ENCODE results near the gene SH2D7.

The SH2D7 gene

DNA sequence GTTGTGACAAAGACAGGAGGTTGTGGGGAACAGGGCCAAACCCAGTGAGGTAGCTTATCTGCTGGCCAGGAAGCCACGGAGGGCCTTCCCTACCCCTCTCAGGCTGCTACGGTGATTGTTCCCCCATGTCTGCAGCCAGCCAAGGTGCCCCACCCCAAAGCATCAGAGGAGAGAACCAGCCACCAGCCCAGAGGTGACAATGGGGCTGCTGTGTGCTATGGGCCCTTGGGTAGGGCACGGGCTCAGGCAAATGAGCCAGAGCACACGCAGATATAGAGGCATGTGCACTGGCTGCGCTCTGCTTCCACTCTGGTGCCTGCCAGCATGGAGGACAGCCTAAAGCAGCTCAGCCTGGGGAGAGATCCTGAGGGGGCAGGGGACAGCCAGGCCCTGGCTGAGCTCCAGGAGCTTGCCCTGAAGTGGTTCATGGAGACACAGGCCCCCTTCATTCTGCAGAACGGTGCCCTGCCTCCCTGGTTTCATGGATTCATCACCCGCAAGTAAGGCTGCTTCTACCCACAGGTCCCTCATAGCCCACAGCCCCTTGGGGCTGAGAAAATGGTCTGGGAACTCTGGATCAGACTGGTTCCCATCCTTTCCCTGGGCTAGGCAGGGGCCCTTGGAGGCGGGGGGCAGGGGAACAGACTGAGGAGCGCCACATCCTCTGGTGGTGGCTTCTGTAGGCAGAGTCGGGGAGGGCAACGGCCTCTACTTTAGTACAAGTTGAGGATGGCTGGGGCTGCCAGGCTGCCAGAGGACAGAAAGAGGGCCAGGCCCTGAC, at the start of gene SH2D7:
Gene SH2D7, plus strand, starts transcription at position 301 of the 781 bp plus-strand sequence. Its CDS starts 24 bp downstream, at position 325.
- Histone ChIP-seq H3K4me3 (no peak within 1 kb of the TSS), H3K27ac (peak within 1 kb of the TSS in 1 of 2 donors; percentile 5)
- DNase-seq (ENCODE audit: low spot score), result no peak
- TF ChIP-seq, protein P1, sequence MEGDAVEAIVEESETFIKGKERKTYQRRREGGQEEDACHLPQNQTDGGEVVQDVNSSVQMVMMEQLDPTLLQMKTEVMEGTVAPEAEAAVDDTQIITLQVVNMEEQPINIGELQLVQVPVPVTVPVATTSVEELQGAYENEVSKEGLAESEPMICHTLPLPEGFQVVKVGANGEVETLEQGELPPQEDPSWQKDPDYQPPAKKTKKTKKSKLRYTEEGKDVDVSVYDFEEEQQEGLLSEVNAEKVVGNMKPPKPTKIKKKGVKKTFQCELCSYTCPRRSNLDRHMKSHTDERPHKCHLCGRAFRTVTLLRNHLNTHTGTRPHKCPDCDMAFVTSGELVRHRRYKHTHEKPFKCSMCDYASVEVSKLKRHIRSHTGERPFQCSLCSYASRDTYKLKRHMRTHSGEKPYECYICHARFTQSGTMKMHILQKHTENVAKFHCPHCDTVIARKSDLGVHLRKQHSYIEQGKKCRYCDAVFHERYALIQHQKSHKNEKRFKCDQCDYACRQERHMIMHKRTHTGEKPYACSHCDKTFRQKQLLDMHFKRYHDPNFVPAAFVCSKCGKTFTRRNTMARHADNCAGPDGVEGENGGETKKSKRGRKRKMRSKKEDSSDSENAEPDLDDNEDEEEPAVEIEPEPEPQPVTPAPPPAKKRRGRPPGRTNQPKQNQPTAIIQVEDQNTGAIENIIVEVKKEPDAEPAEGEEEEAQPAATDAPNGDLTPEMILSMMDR (IDR thresholded peaks at IDR 0.05), result no peak

DNA sequence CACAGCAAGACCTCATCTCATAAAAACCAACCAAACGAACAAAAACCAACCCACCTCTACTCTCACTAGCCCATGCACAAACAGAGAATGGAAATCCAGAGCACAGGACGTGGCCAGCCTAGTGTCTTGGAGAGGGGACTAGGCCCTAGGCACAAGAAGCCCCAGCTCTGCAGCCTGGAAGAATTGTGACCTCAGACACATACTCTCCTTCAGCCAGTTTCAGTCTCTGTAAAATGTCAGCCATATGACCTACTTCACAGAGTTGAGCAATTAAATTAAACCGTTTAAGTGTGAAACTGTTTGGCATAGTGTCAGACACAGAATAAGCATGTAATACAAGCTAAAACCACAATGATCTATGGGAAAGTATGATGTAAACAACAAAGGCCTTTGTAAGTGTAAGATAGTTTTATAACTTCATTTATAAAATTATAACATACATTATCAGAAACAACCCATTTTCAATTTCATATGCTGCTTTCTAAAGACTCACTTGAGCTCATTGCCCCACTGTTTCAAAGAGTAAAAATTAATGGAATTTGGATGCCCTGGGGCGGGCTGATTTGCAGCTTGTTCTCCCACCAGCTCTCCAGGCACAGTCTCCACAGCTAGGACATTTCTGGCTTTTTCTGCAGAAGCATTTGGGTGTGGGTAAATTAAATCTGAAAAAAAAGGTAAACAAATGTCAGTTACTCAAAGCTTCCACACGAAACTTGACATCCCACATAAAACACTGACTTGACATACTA, 47.8 kb upstream of the SH2D7 start:
- DNase-seq (ENCODE audit: low spot score), result no peak
- no peak overlapping the region for H3K4me3 ChIP-seq
- H3K27ac ChIP-seq, result no peak overlapping the region
- TF ChIP-seq, protein P1 (IDR thresholded peaks at IDR 0.05), result no peak

DNA sequence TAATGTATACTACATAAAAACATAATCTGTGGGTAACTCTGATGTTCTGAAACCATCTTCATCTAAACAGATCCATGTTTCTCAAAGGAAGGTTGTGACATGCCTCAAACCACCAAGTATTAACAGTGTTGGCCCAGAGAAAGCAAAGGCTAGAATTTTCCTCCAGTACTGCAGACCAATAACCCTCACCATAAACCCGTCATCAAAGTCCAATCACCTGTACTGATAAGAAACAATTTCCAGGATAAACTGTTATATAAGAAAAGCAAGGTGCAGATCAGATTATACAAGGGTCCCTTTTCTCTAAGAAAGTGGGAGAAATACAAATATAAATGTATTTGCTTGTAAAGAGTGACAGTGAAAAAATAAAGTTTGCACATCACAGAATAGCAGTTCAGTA, 47.2 kb upstream of the SH2D7 start:
- TF ChIP-seq, protein P1 (IDR thresholded peaks at IDR 0.05), result no peak
- no peak for DNase-seq (ENCODE audit: low spot score)
- no peak overlapping the region for H3K27ac ChIP-seq
- H3K4me3 ChIP-seq, result no peak overlapping the region

DNA sequence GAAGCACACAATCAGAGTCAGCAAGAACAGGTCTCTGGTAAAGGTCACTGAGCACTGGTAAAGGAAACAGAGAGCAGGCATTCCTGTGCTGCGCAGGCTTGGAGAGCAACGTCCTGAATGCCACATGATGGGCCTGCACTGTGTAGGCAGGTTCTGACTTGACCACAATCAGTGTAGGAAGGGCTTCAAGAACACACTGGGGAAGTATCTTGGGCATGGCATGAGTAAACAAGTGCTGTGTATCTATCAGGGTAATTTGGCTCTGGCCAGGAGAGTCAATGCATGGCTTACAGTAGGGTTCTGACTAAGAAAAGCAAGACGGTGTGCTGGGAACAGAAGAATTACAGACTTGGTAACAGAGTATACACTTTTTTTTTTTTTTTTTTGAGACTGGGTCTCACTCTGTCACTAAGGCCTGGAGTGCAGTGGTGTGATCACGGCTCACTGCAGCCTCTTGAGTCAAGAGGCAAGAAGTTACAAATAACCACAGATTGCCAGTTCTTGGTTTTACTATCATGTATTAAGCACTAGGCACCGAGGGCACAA, 45.5 kb upstream of the SH2D7 start:
- no peak for DNase-seq (ENCODE audit: low spot score)
- TF ChIP-seq, protein P1 (IDR thresholded peaks at IDR 0.05), result no peak
- Histone ChIP-seq H3K27ac (peak overlapping the region in 1 of 2 donors; percentile 61), H3K4me3 (no peak overlapping the region)

DNA sequence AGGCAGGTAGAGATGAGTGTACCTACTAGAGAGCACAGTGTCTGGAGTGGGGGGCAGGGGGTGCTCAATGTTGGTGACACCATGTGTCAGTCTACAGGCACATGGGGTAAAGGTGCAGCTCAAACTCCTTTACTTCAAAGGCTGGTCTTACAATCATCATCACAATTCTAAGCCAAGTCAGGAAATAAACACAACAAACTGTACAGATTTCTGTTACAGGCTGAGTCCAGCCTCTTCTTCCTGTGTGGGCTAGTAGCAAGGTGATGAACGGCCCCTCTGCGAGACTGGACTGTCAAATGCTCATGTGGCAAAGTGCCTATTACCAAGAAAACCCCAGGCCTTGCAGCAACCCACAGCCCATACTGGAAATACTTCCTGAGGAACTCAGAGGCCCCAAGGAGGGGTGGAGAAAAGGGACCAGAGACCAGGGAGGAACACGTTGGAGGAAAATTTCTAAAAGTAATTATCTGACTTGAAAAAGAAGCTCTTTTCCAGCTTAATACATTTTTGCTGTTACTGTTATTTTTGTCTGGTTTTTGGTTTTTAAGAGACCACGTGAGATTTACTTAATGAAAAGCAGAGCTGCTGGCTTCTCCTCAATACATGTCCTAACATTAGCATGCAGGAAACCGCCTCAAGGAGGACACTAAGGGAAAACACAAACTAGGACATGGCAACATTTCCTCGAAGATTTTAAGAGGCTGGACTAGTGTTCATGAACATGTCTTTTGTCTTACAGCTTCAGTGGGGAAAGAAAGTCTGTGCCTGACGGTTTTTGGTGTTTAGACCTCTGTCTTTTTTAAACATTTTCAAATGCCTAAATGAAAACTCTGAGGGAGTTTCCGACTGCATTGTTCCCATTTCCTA, 44.4 kb upstream of the SH2D7 start:
- Histone ChIP-seq H3K27ac (peak overlapping the region; percentile 11 to 72), H3K4me3 (no peak overlapping the region)
- DNase-seq (ENCODE audit: low spot score), result no peak
- TF ChIP-seq, protein P1 (IDR thresholded peaks at IDR 0.05), result no peak

DNA sequence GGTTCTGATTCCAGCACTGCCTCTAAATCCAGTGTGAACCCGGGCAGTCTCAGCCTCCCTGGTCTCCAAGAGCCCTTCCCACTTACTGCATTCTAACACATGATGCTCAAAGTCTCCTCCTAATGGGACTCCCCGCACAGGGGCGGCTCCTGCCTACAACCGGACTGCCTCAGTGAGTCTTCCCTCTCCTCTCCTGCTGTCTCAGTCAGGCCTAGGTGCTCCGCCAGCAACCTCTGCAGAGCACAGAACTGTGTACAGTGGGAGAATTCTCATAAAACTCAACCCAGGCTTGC, 43.8 kb upstream of the SH2D7 start:
- no peak for DNase-seq (ENCODE audit: low spot score)
- H3K4me3 ChIP-seq, result no peak overlapping the region
- peak overlapping the region; percentile 11 to 72 for H3K27ac ChIP-seq
- TF ChIP-seq, protein P1 (IDR thresholded peaks at IDR 0.05), result no peak
